Hepatic stellate cell (primary cell): ENCODE data around the gene DCBLD2.

Source experiments
- DNase-seq: peaks from one replicate; pipeline ENCODE4 v3.0.0; 2011; ENCODE audit warnings: low spot score

The DCBLD2 gene

GRCh38 chr3:98791341-98792325 is 109.9 kb downstream of the DCBLD2 start:
- DNase-seq = no peak

DNA sequence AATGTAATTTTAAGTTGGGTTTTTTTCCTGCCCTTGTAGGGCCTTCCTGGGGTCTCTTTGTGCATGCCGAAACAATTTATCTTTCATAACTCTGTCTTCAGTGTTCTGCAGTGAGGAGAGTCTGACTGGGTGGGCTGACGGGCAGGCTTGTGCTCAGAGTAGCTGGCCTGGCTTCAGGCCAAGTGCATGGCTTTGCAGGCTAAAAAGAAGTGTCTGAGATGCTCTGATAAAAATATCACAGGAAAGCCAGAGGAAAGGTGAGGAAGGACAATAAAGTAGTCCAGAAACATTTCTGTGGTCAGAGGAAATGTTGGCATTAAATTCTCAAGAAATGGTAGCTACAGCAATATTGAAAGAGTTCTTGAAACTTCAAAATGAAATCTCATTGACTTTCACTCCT is 112.8 kb downstream of the DCBLD2 start:
- no peak for DNase-seq

- DNase-seq = no peak
Observed at GRCh38 chr3:98787181-98787580, 114.3 kb downstream of the DCBLD2 start.

- no peak for DNase-seq
Observed at GRCh38 chr3:98786364-98787006, 115.0 kb downstream of the DCBLD2 start.

GRCh38 chr3:98784666-98785600 is 116.6 kb downstream of the DCBLD2 start:
- peak; percentile 52 for DNase-seq

GRCh38 chr3:98784042-98784441 is 117.5 kb downstream of the DCBLD2 start:
- DNase-seq = no peak

GRCh38 chr3:98782824-98783500 is 118.5 kb downstream of the DCBLD2 start:
- DNase-seq = no peak

GRCh38 chr3:98780343-98780742 is 121.2 kb downstream of the DCBLD2 start:
- DNase-seq = peak; percentile 16

- no peak for DNase-seq
Observed at GRCh38 chr3:98779541-98780335, 121.8 kb downstream of the DCBLD2 start.

- DNase-seq = peak; percentile 34
Observed at GRCh38 chr3:98778852-98779413, 122.6 kb downstream of the DCBLD2 start.

DNA sequence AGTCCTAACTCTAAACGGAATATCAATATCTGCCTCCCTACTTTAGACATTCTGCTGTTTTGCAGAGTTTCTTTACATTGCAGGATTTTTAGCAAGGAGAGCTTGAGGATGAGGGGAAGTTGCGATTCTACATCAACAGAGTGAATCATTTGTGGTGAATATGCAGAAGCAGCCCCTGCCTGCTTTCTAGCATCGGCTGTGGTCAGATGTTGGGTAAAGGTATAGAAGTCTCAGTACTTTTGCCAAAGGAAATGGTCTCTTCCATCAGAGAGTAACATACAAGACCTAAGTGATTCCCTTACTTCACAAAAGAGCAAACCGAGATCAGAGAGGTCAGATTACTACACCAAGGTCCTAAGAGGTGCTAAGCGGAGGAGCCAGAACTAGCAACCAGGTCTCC is 123.1 kb downstream of the DCBLD2 start:
- no peak for DNase-seq

DNA sequence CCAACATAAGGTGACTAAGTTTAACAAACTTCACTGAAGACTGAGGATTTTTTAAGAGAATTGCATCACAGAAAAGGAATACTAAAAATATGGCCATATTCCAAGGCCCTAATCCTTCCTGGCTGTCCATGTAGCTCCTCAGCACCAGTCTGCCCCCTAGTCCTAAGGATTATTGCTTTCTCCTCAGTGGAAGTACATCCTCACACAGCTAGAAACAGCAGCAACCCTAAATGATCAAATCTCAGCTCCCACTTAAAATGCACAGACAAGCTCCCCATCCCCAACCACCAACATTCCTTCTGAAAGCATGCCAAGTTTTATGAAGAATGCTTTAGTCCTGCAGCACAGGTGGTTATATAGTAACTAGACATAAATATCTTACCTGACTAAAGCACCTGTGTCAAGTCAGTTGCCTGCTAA is 123.7 kb downstream of the DCBLD2 start:
- peak; percentile 11 for DNase-seq

GRCh38 chr3:98777286-98777685 is 124.2 kb downstream of the DCBLD2 start:
- DNase-seq = no peak

DNA sequence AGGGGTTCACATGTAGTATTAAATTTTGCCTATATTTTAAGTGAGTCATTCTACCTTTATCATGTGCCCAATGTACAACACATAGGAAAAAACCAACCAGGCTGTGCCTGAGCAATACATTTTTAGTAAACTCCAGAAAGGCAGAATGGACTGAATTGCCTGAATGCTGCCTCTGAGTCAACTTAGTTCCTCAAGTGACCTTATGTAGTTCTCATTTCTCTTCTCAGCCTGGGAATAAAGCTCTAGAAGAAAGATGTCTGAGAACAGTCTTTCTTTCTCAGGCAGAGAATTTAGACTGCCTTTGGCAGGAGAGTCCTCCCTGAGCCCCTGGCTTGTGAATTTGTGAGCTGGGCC is 125.4 kb downstream of the DCBLD2 start:
- no peak for DNase-seq

GRCh38 chr3:98775459-98776139 is 125.9 kb downstream of the DCBLD2 start:
- DNase-seq = no peak

- DNase-seq = no peak
Observed at GRCh38 chr3:98772022-98772421, 129.5 kb downstream of the DCBLD2 start.

- DNase-seq = no peak
Observed at GRCh38 chr3:98770261-98771039, 131.0 kb downstream of the DCBLD2 start.

DNA sequence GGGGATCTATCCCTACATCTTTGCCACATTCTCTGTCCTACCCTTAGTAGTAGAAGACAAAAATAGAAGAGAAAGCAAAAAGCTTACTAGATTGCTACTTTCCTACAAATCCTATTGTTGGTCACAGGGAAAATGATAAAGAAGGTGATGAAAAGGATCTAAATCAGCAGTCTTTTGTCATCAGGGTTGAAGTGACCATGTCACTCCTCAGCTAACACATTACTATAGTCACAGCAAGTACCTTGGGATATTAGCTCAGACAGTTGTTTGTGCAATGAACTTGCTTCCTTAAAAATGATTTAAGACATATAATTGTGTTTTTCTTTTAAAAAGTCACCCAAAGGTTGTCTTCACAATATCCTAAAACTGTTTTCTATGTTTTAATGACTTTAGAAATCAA is 132.0 kb downstream of the DCBLD2 start:
- DNase-seq = no peak

GRCh38 chr3:98768961-98769360 is 132.5 kb downstream of the DCBLD2 start:
- DNase-seq = no peak
